ENCODE results near the gene POLR3H. TPM values are rescaled to one million over a fixed set of nuclear protein-coding genes. Genes with fewer than 3 reads are reported as not detected.

The POLR3H gene
- total and polyA plus RNA-seq, 2 of the 4 experiments (the other 2 are of a cell fraction) = 37.8 to 67.8 TPM

- peak; percentile 96 for ATAC-seq (ENCODE audit: low read depth)
Measured at GRCh38 chr22:41512421-41513194, 31.7 kb downstream of the POLR3H start.

More at GRCh38 chr22:41512421-41513194, 31.7 kb downstream of the POLR3H start:
- dilution Hi-C loops (cut with HindIII; ENCODE audit: low sequenced_read_pairs, unreplicated experiment) (no loop called here), intact Hi-C loops (cut with micrococcal nuclease) (no loop called here), in situ Hi-C loops (cut with MboI; ENCODE audit: low sequenced_read_pairs) (loop anchor here (25.0 kb wide), 1 partner anchor 575 kb away; no protein-coding TSS in a partner anchor)
- peak overlapping the region; percentile 89 for H2BK120ac ChIP-seq (ENCODE audit: low read depth, low read length)
- peak overlapping the region; percentile 34 for H2BK5ac ChIP-seq (ENCODE audit: low read depth, low read length, poor library complexity, severe bottlenecking)
- peaks cover 15% of the 10 kb centered on the region for H3K4me1 ChIP-seq (ENCODE audit: control insufficient read depth, insufficient read depth, low read length)
- H3K4me3 ChIP-seq (ENCODE audit: insufficient read depth, low read depth, low read length) = no peak overlapping the region
- TF ChIP-seq MAFK (IDR thresholded peaks at IDR 0.05; ENCODE audit: low read depth, low read length) (peak; percentile 97), CHD1 (IDR thresholded peaks at IDR 0.05; ENCODE audit: low read depth, low read length) (no peak), NFE2L2 (IDR thresholded peaks at IDR 0.05; ENCODE audit: low read depth, low read length) (peak; percentile 89), RAD21 (IDR thresholded peaks at IDR 0.05; ENCODE audit: low read length) (no peak), BHLHE40 (IDR thresholded peaks at IDR 0.05; ENCODE audit: low read depth, low read length) (no peak)
- TF ChIP-seq, protein P1, sequence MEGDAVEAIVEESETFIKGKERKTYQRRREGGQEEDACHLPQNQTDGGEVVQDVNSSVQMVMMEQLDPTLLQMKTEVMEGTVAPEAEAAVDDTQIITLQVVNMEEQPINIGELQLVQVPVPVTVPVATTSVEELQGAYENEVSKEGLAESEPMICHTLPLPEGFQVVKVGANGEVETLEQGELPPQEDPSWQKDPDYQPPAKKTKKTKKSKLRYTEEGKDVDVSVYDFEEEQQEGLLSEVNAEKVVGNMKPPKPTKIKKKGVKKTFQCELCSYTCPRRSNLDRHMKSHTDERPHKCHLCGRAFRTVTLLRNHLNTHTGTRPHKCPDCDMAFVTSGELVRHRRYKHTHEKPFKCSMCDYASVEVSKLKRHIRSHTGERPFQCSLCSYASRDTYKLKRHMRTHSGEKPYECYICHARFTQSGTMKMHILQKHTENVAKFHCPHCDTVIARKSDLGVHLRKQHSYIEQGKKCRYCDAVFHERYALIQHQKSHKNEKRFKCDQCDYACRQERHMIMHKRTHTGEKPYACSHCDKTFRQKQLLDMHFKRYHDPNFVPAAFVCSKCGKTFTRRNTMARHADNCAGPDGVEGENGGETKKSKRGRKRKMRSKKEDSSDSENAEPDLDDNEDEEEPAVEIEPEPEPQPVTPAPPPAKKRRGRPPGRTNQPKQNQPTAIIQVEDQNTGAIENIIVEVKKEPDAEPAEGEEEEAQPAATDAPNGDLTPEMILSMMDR (conservative IDR thresholded peaks at IDR 0.05; ENCODE audit: low read depth, low read length) = no peak
- no peak overlapping the region for H3K9ac ChIP-seq (ENCODE audit: low read depth, low read length)
- H3K27ac ChIP-seq (ENCODE audit: insufficient read depth, low read length) = peak overlapping the region; percentile 26; the same call in 1 of the 2 replicates
- peak overlapping the region; percentile 83 for H3K14ac ChIP-seq (replicated peaks; ENCODE audit: low read depth, low read length)
- H4K8ac ChIP-seq (ENCODE audit: low read depth in 2 of 2, low read length in 2 of 2) = peak overlapping the region in 1 of 2 experiments; percentile 86; a peak in 2 of 4 replicates
- peak overlapping the region; percentile 50 for H3K23ac ChIP-seq (ENCODE audit: low read depth, low read length)
- peaks cover 6 to 32% of the 10 kb centered on the region in 2 experiments; a peak in 3 of 4 replicates for H3K79me1 ChIP-seq (ENCODE audit: low read depth in 1 of 2, low read length in 2 of 2)
- H3K4ac ChIP-seq (ENCODE audit: low read depth, low read length) = peak overlapping the region; percentile 86
- BruUV-seq (replicated peaks) = no TSS peak
- H2BK20ac ChIP-seq (ENCODE audit: low read depth, low read length) = peak overlapping the region; percentile 91
- 0 out of 2 replicates have a peak, but pooled peaks cover 3% of the 10 kb centered on the region for H4K20me1 ChIP-seq (ENCODE audit: insufficient read depth, low read length)
- H3K9me1 ChIP-seq (ENCODE audit: insufficient read depth, low read length) = peaks cover 7% of the 10 kb centered on the region
- 88% methylated on average over 6 of the region's 17 CpGs; no CpG with 5 or more reads in 1 of the 2 experiments for WGBS, 2 experiments (ENCODE audit: extremely low coverage in 2 of 2, insufficient read length in 1 of 2)
- ChIA-PET POLR2A (ENCODE audit: unreplicated experiment) (no interaction called here), CTCF (no interaction called here)
- peak; percentile 70 for DNase-seq
- peak overlapping the region; percentile 94 for H2AK9ac ChIP-seq (replicated peaks; ENCODE audit: low read depth, low read length, poor library complexity)
- peak overlapping the region; percentile 78 for H2AFZ ChIP-seq (replicated peaks; ENCODE audit: low read length, poor library complexity)
- peak overlapping the region; percentile 60; the same call in 2 of the 3 replicates for H2BK15ac ChIP-seq (ENCODE audit: low read depth, low read length)
- 0 out of 2 replicates have a peak overlapping the region, but pooled peaks have one; percentile 2 for H3K18ac ChIP-seq (ENCODE audit: low read depth, low read length)
- H3K4me2 ChIP-seq (ENCODE audit: low read depth, low read length) = peak overlapping the region; percentile 52
- H2AK5ac ChIP-seq (ENCODE audit: low read depth, low read length) = peak overlapping the region; percentile 90
- peak overlapping the region; percentile 87 for H4K91ac ChIP-seq (ENCODE audit: insufficient read depth, low read depth, low read length)
- H3K36me3 ChIP-seq (ENCODE audit: control insufficient read depth, insufficient read depth, low read length) = peaks cover 32% of the 10 kb centered on the region
- no peaks in the 10 kb centered on the region for H3K9me3 ChIP-seq (ENCODE audit: control insufficient read depth, insufficient read depth, low read length)
- peak overlapping the region; percentile 37; the same call in 1 of the 2 replicates for H4K5ac ChIP-seq (ENCODE audit: low read depth, low read length)
- H3K27me3 ChIP-seq (ENCODE audit: control insufficient read depth, insufficient read depth, low read length) = no peaks in the 10 kb centered on the region
- H3K56ac ChIP-seq (ENCODE audit: extremely low read depth, insufficient read depth, low read length) = no peak overlapping the region
